A549 (cell line): ENCODE measurements around the gene SMG1.
"Not testable (repeated sequence)": the region's sequence is repeated elsewhere in the genome, so short reads cannot be mapped to it uniquely, and the experiment has no call there.

ENCODE experiments used
- BHLHE40 ChIP-seq: IDR thresholded peaks from 2 replicates; pipeline ENCODE4 v1.6.1; 2012; ENCODE audit warnings: low read depth, low read length, inconsistent platforms
- CTCF ChIP-seq: fragments of >200 bp; sonication (Bioruptor Twin); formaldehyde crosslinking; IDR thresholded peaks from 3 replicates; pipeline ENCODE4 v1.5.1; 2016
- EP300 ChIP-seq, 2 experiments: fragments of >200 bp; sonication (Bioruptor Twin); formaldehyde crosslinking; IDR thresholded peaks; 2 replicates in 1 of 2; 3 replicates in 1 of 2; pipeline ENCODE4 v1.6.1; 2016 to 2017
- GATA3 ChIP-seq: IDR thresholded peaks from 2 replicates; pipeline ENCODE4 v1.6.1; 2012; ENCODE audit warnings: borderline replicate concordance
- HOXB13 ChIP-seq: fragments of 250-450 bp; sonication (Bioruptor Pico); IDR thresholded peaks from 2 replicates; pipeline ENCODE4 v1.5.0; 2020; ENCODE audit warnings: low read depth, mild to moderate bottlenecking, moderate library complexity
- JUNB ChIP-seq: fragments of >200 bp; sonication (Bioruptor Twin); formaldehyde crosslinking; IDR thresholded peaks from 2 replicates; pipeline ENCODE4 v1.6.1; 2016
- MAX ChIP-seq: IDR thresholded peaks from 2 replicates; pipeline ENCODE4 v1.6.1; 2012
- PHF8 ChIP-seq: fragments of 200-600 bp; sonication (generic); IDR thresholded peaks from 2 replicates; pipeline ENCODE4 v1.6.1; 2016; ENCODE audit warnings: low read depth, mild to moderate bottlenecking, antibody characterized with exemption, moderate library complexity, borderline replicate concordance
- POLR2A ChIP-seq: IDR thresholded peaks from 2 replicates; pipeline ENCODE4 v1.6.1; 2012; ENCODE audit warnings: mild to moderate bottlenecking, low read length
- REST ChIP-seq: fragments of 200-600 bp; sonication (generic); IDR thresholded peaks from 2 replicates; pipeline ENCODE4 v1.6.1; 2016; ENCODE audit warnings: antibody characterized with exemption, mild to moderate bottlenecking, moderate library complexity
- ZSCAN20 ChIP-seq: fragments of 250-450 bp; sonication (Bioruptor Pico); IDR thresholded peaks from 2 replicates; pipeline ENCODE4 v1.8.0; 2022; ENCODE audit warnings: mild to moderate bottlenecking, moderate library complexity

- TF ChIP-seq ZSCAN20 (CRISPR knock-in tag); EP300 (IDR thresholded peaks at IDR 0.05); REST; CTCF; GATA3; BHLHE40; POLR2A; MAX; HOXB13 (CRISPR knock-in tag); PHF8; JUNB: not testable (repeated sequence)
Observed at GRCh38 chr16:18930095-18930494, 3.9 kb upstream of the SMG1 start.
